ENCODE results near the gene GAL3ST1.
"Not testable (repeated sequence)": the region's sequence is repeated elsewhere in the genome, so short reads cannot be mapped to it uniquely, and the experiment has no call there.

Gene GAL3ST1

DNA sequence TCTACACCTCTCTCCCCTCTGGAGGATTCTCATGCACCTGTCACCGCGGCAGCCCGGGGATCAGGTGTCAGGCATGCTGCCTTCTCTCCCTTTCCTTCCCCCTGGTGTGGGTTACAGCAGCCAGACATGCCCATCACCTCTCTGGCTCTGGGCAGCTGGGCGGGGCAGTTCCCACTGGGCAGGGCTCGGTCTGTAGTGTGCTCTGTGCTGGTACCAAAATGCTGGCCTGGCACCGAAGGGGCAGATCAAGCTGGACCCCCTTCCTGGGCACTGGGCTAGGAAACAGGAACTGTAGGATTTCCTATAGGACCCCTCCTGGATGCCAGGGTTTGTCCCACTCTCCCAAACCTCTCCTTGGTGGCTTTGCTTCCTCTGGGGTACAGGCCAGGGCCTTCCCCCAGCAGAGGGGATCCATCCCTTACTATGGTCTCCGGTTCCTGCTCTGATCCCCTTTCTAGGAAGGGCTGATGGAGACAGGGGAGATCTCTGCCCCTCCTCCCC, 821 bp downstream of the GAL3ST1 start:
- DNase-seq (ENCODE audit: low read depth in 2 of 2) = no peak
- no peak overlapping the region for H3K4me3 ChIP-seq (replicated peaks in 1 of 2; ENCODE audit: low read depth in 2 of 2, low read length in 2 of 2)
- TF ChIP-seq, protein P1, sequence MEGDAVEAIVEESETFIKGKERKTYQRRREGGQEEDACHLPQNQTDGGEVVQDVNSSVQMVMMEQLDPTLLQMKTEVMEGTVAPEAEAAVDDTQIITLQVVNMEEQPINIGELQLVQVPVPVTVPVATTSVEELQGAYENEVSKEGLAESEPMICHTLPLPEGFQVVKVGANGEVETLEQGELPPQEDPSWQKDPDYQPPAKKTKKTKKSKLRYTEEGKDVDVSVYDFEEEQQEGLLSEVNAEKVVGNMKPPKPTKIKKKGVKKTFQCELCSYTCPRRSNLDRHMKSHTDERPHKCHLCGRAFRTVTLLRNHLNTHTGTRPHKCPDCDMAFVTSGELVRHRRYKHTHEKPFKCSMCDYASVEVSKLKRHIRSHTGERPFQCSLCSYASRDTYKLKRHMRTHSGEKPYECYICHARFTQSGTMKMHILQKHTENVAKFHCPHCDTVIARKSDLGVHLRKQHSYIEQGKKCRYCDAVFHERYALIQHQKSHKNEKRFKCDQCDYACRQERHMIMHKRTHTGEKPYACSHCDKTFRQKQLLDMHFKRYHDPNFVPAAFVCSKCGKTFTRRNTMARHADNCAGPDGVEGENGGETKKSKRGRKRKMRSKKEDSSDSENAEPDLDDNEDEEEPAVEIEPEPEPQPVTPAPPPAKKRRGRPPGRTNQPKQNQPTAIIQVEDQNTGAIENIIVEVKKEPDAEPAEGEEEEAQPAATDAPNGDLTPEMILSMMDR (IDR thresholded peaks at IDR 0.05; ENCODE audit: low read depth, low read length) = no peak

DNA sequence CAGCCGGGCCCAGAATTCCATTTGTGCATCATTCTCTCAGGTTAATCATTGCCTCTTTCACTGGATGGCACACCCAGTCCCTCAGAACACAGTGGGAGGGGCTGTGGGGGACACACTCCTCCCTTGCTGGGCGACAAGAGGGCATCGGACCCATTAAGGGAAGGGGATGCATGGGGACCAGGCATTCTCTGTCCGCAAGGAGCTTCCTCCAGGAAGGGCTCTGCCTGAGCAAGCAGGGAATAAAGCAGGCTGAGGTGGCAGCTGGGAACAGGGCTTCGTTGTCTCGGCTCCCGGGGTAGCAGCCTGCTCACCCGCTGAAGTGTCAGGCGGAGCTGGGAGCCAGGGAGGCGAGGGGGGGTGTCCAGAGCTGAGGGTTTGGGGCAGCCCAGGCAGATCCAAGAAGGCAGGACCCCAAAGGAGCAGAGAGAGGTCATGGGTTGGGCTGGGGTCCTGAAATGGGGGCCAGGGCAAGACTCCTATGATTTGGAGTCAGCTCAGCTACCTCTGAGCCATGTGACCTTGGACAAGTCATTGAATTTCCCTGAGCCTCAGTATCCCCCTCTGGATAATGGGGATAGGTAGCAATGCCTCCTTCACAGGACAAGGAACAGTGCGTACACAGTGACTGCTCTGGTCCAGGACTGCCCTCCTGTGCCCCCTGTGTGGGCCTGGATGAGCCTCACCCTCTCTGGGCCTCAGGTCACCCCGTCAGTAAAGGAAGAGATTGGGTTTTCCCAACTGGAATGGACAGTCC, 1.4 kb downstream of the GAL3ST1 start:
- TF ChIP-seq, protein P1 (IDR thresholded peaks at IDR 0.05; ENCODE audit: low read depth, low read length) = no peak
- H3K4me3 ChIP-seq (replicated peaks in 1 of 2; ENCODE audit: low read depth in 2 of 2, low read length in 2 of 2) = no peak overlapping the region
- no peak for DNase-seq (ENCODE audit: low read depth in 2 of 2)

DNA sequence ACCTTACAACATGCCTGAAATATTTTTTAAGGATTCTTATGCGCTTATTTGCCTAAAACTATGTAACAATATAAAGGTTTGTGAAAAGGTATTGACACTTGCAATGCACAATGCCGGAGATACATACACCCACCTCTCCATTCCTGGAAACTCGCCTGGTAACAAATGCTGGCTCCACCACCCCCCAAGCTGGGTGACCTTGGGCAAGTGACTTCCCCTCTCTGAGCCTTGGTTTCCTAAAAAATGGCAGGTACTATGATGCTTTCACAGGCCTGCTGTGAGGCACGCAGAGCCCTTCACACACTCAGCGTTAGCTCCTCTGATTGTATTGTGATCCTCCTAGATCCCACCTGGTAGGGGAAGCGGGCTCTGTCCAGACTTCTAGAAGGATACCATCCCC, 2.3 kb downstream of the GAL3ST1 start:
- DNase-seq (ENCODE audit: low read depth in 2 of 2) = no peak
- H3K4me3 ChIP-seq (replicated peaks in 1 of 2; ENCODE audit: low read depth in 2 of 2, low read length in 2 of 2) = no peak overlapping the region
- TF ChIP-seq, protein P1 (IDR thresholded peaks at IDR 0.05; ENCODE audit: low read depth, low read length) = no peak

DNA sequence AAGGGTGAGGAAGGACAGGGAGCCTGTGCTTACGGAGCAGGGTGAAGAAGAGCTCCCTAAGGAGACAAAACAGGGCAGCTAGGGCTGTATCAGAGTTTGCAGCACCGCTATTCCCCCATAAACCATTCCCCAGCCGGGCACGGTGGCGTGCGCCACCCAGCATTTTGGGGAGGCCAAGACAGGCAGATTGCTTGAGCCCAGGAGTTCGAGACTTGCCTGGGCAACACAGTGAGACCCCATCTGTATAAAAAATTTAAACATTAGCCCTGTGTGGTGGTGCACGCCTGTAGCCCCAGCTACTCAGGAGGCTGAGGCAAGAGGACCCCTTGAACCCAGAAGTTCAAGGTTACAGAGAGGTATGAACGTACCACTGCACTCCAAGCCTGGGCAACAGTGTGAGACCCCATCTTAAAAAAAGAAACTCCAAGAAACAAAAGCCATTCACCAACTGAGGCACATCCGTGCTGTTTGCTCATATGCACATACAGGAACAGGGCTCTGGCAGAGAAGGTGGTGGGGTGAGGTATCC, 4.7 kb downstream of the GAL3ST1 start:
- no peak for DNase-seq (ENCODE audit: low read depth in 2 of 2)
- no peak overlapping the region for H3K4me3 ChIP-seq (replicated peaks in 1 of 2; ENCODE audit: low read depth in 2 of 2, low read length in 2 of 2)
- TF ChIP-seq, protein P1 (IDR thresholded peaks at IDR 0.05; ENCODE audit: low read depth, low read length) = no peak

DNA sequence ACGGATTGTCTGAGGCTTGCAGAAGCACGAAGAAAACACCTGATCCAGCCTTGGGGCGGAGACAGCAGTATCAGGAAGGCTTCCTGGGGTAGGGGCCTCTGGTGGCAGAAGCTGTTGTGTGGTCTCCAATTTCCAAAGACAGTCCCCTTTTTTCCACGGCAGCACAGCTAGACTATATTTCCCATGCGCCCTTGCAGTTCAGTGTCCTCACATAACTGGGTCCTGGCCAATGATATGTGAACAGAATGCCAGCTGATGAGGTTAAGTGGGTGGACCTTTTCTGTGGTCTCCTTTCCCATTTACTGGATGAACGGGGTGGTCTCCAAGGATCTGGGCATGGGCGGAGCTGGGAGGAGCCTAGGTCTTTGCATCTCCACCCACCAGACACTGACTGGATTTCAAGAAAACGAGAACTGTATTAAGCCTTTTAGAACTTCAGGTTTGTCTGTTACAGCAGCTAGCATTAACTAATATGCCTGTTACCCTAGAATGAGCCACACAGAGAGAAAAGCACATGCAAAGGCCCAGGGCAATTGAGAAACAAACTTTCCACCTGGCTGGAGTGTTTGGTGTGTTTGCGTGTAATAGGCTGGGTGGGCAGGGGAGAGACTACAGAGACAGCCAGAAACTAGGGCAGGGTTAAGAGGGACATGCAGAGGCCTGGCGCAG, 6.2 kb downstream of the GAL3ST1 start:
- TF ChIP-seq, protein P1 (IDR thresholded peaks at IDR 0.05; ENCODE audit: low read depth, low read length) = no peak
- no peak overlapping the region for H3K4me3 ChIP-seq (replicated peaks in 1 of 2; ENCODE audit: low read depth in 2 of 2, low read length in 2 of 2)
- no peak for DNase-seq (ENCODE audit: low read depth in 2 of 2)

DNA sequence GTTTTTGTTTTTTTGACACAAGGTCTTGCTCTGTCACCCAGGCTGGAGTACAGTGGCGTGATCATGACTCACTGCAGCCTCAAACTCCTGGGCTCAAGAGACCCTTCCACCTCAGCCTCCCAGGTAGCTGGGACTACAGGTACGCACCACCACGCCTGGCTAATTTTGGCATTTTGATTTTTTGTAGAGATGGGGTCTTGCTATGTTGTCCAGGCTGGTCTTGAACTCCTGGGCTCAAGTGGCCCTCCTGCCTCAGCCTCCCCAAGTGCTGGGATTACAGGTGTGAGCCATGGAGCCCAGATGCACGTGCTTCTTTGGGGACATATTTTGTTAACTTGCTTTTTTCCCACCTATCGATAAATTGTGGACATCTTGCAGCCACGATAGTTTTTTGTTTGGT, 7.2 kb downstream of the GAL3ST1 start:
- not testable (repeated sequence) for DNase-seq (ENCODE audit: low read depth in 2 of 2); H3K4me3 ChIP-seq (replicated peaks in 1 of 2; ENCODE audit: low read depth in 2 of 2, low read length in 2 of 2)

DNA sequence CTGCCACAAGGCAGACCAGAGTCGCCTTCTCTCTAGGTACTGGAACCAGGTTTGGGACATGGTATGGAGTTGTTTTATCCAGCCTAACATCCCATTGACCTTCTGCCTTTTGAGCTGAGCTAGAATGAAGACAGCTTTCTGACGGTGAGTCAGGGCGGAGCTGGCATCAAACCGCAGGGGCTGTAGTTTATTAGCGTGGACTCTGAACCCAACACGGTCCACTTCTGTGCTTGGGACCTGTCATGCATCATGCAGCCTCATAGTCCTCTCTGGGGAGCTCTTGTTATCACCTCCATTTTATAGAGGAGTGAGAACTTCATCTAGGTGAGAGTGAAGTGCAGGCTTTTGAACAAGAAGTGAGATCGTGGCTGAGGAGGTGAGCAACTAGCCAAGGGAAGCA, 8.3 kb downstream of the GAL3ST1 start:
- TF ChIP-seq, protein P1 (IDR thresholded peaks at IDR 0.05; ENCODE audit: low read depth, low read length) = no peak
- no peak overlapping the region for H3K4me3 ChIP-seq (replicated peaks in 1 of 2; ENCODE audit: low read depth in 2 of 2, low read length in 2 of 2)
- no peak for DNase-seq (ENCODE audit: low read depth in 2 of 2)
